NCI-H526 treated with DMSO at 0.1 percent for 48 hours (cell line): Measurements from ENCODE around the gene FBLN2.

ENCODE experiments used
- DNase-seq: peaks from one replicate; lab custom pipeline; 2025; lab: John Stamatoyannopoulos, UW

Gene FBLN2

DNA sequence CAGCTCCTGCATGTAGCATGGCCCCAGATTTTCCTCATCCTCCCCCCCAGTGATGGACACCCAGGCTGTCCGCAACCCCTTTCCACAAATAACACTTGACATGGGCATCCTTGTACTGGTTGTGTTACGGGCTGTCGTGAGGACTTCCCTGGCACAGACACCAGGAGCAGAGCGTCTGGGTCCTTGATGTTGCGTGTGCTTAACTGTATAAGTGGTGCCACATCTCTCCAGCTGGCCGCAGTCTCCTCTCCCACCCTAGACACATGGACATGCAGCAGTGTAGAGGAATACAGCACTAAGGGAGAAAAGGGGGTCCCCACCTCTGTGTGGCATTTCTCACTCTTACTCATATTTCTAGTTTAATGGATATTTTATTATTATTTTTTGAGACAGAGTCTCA is 56.6 kb downstream of the FBLN2 start:
- no peak for DNase-seq

DNA sequence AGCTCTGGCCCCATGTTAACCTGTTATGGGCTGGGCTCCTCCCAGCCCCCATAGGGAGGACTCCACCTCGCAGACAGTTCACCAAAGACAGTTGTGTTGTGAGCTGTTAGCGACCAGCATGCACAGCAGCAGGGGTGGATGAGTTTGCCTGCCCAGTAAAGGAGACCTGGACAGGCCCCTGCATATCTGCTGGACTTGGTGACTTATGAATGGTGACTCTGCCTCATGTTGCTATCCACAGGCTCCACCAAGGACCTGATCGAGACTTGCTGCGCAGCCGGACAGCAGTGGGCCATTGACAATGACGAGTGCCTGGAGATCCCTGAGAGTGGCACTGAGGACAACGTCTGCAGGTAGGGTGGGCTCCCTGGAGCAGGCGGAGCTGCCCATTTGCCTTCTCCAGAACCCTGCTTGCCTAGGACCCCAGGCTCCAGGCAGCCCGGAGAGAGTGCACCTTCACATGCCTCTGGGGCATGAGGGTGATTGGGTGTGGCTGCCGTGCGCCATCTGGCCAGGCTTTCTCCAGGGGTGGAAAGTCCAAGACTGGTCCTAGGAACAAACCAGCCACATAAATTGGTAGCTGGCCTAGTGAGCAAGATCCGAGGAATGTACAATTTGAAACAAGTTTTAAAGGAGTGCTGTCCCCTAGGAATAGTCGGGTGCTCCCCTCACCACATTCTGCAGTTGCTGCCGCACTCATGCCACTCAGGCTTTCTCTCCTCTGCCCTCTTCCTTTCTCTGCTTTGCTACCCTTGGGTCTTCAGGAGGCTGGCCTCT is 59.1 kb downstream of the FBLN2 start:
- no peak for DNase-seq

DNA sequence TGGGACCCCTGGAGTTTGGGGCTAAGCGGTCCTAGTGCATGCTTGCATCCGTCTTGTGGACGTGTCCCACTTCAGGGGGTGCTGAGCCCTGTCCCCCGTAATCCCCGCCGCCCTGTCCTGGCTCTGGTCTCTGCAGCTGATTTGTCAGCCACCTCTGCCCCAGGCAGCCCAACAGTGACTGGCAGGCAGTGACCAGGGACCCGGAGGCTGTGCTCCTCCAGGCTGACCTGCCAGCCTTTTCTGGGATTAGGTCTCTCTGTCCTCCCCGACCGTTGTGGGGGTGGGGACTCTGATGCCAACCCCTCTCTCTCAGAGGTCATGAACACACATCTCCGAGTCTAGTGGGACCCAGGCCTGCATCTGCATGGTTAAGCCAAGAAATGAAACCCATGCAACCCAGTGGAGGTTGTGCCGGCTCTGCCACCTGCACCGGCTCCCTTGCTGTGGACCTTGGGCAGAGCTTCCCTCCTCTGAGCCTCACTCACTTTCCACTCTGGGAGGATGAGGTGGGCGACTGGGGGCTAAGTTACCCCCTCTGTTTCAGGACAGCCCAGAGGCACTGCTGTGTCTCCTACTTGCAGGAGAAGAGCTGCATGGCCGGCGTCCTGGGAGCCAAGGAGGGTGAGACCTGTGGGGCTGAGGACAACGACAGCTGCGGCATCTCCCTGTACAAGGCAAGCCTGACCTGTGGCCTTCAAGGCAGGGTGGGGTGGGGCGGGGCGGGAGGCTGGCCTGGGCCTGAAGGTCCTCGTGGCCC is 60.2 kb downstream of the FBLN2 start:
- no peak for DNase-seq

DNA sequence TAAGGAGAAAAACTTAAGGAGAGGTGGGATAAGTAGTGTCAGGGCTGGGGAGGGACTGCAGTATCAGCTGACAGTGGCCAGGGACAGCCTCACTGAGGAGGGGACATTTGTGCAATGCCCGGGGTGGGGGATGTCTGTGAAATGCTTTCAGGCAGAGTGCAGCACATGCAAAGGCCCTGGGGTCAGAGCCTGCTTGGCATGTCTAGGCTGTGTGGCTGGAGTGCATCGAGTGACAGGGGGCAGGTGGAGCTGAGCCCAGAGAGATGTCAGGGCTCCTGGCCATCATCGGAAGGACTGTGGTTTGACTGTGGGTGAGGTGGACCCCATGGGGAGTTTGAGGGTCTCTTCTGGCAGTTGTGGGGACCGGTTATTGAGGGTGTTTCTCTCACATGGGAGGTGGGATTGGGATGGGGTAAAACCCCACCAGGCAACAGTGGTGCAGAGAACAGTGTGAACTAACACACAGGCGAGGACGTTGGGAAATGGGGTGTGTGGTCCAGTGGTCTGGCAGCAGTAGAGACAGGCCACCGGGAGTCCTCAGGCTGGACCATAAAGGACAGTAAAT is 61.2 kb downstream of the FBLN2 start:
- DNase-seq: no peak

DNA sequence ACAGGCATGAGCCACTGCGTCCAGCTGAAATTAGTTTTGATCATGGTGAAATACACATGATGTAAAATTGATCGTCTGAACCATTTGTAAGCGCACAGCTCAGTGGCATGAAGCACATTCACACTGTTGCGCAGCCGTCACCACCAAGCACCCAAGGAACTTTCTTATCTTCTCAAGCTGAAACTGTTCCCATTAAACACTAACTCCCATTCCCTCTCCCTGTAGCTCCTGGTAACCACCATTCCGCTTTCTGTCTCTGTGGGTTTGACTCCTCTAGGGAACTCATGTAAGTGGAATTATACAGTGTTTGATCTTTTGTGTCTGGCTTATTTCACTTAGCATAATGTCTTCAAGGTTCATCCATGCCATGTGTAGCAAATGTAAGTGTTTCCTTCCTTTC is 62.3 kb downstream of the FBLN2 start:
- no peak for DNase-seq

DNA sequence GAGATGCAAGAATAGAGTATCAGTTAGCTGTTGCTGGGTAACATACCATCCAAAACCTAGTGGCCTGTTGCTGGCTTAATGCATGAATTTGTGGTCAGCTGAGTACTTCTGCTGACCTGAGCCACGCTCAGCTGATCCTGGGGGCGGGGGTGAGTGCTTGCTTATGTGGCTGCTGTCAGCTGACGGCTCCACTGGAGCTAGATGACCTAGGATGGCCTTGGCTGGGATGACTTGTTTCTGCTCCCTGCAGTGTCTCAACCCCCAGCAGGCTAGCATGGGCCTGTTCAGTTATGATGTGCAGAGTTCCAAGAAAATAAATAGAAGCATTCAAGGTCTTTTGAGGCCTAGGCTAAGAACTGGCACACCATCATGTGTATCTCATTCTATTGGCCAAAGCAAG is 63.9 kb downstream of the FBLN2 start:
- DNase-seq: no peak

DNA sequence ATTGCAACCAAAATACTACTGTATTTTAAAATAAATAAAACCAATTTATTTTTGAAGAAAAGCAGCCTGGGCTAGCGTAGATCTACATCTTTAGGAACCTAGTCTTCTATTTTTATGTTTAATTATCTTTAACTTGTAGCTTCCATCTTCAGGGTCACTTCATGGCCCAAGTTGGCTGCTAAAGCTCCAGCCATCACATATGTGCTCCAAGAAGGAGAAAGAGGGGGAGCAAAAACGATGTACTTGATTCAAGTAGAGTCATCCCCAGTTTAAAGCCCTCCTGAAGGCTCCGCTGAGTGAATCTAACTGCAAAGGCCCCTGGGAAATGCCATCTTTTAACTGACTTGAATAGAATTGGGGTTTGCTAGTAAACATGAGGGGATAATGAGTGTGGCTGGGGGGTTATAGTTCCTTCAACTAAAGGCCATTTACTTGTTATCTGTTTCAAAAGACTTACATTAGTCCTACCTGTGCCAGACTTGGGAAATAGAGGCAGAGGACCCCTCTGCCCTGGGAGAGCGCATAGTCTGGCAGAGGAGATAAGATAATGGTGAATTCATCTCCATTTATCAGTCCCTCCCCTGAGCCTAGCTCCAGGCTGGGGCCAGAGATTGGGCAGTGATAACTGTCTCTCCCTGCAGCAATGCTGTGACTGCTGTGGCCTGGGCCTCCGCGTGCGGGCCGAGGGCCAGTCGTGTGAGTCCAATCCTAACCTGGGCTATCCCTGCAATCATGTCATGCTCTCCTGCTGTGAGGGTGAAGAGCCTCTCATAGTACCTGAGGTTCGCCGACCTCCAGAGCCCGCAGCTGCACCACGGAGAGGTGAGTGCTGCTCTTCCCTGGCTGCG is 64.6 kb downstream of the FBLN2 start:
- DNase-seq: no peak

DNA sequence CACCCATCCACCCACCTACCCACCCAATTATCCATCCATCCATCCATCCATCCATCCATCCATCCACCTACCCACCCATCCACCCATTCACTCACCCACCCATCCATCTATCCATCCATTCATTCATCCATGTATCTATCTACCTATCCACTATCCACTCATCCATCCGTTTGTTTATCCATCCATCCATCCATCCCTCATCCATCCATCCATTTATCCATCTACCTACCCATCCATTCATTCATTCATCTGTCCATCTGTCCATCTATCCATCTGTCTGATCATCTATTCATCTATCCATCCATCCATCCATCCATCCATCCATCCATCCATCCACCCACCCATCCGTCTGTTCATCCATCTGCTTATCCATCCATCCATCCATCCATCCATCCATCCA is 65.7 kb downstream of the FBLN2 start:
- DNase-seq: no peak

DNA sequence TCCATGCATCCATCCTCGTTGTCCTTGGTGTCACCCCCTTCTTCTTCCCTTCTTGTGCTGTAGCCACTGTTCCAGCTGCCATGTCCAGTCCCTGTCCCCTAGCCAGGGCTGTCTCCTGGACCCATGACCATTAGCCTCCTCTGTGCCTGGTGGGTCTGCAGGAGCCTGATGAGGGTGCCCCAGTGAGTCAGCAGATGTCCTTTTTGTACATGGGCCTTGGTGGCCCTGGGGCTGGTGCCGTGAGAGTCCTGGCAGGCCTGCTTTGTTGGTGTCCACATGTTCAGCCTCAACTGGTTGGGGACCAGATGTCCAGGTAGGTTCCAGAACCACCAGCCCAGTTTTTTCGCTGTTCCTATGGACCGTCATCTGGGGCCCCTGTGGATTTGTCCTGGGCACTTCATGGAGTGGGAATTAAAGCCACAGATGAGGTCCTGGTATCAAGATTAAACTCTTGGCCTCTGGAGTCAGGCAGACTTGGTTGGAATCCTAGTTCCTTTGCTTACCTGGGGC is 66.1 kb downstream of the FBLN2 start:
- no peak for DNase-seq

DNA sequence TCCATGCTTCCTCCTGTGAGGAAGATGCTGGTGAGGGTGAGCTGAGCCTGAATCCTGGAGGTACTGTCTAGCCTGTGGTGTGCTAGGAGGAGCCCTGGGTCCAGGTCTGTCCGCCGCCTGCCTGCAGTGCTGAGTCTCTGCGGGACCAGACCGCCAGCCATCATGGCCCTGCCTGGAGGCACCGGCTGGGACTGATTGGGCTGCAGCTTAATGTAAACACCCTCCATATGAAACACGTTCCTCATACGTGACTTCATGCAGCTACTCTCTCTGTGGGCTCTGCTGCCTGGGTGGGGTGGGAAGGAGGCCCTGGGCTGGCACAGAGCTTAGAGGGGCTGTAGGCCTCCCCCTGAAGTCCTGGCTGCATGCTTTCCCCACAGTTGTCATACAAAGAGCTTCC is 67.4 kb downstream of the FBLN2 start:
- no peak for DNase-seq

DNA sequence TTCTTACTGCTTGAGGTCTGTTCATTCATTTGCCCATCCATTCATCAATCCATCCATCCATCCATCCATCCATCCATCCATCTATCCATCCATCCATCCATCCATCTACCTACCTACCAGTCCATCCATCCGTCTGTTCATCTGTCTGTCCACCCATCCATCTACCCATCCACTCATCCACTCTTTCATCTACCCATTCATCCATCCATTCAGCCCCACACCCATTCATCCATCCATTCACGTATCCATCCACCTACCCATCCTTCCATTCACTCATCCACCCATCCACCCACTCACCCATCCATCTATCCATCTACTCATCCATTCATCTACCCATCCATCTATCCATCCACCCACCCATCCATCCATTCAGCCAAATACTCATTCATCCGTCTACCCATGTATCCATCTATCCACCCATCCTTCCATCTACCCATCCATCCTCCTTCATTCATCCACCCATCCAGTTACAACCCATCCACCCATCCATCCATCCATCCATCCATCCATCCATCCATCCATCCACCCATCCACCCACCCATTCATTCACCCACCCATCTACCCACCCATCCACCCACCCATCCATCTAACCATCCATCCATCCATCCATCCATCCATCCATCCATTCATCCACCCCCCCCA is 68.3 kb downstream of the FBLN2 start:
- no peak for DNase-seq

DNA sequence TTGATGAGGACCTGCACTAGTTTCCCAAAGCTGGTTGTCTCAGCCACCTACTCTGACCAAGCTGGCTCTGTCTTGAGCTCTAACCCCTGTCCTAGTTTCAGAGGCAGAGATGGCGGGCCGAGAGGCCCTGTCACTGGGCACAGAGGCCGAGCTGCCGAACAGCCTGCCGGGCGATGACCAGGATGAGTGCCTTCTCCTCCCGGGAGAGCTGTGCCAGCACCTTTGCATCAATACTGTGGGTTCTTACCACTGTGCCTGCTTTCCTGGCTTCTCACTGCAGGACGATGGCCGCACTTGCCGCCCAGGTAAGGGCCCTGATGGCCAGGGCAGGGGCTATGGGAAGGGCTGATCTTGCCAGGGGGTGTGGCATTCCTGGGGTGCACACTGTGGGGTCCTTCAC is 69.1 kb downstream of the FBLN2 start:
- DNase-seq: no peak

DNA sequence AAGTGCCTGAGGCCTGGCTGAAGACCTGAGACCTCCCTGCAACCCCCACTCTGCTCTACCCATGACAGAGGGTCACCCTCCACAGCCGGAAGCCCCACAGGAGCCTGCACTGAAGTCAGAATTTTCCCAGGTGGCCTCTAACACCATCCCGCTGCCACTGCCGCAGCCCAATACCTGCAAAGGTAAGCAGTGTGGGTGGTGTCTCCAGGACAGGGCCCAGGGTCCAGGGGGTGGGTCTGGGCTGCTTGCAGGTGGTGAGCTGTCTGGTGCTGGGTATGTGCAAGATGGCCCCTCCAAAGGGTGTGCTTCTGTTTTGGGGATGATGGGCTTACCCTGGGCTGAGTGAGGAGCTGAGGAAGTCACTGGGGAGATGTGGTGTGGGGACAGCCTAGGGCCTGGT is 69.9 kb downstream of the FBLN2 start:
- no peak for DNase-seq

DNA sequence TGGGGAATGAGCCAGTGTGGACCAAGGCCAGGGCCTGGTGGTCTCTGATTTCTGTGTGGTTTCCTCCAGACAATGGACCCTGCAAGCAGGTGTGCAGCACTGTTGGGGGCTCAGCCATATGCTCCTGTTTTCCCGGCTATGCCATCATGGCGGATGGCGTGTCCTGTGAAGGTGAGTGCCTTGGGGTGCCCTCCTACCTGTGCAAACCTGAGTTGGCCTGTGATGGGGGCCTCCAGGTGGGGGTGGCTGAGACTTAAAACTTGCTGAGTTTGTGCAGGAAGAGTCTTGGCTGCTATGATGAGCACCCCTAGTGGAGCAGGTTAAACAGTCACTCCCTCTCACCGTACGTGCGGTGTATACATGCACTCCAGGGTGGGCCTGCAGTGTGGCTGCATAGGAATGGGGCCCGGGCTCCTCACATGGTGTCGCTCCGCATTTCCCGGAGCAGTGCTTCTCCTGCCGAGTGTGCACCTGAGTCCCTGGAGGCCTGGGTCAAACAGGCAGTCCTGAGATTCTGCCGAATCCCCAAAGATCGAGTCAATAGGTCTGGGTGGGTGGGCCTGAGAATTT is 70.8 kb downstream of the FBLN2 start:
- no peak for DNase-seq

DNA sequence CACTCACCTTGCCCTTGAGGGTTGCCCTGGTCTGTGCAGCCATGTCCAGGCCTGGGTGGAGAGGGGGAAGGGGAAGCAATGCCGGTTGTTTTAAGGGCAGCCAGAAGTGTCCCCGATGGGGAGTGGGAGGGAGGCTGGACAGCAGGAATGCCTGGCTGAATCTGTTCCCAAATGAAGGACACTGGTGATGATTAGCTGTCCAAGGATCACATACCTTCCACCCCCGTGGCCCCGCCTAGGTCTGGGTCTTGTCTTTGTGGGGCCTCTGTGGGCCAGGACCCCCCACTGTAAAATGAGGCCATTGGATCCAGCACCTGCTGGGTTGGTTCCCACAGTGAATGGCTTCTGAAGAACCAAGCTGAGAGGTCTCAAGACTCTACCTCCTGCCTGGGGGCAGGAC is 71.4 kb downstream of the FBLN2 start:
- DNase-seq: no peak

DNA sequence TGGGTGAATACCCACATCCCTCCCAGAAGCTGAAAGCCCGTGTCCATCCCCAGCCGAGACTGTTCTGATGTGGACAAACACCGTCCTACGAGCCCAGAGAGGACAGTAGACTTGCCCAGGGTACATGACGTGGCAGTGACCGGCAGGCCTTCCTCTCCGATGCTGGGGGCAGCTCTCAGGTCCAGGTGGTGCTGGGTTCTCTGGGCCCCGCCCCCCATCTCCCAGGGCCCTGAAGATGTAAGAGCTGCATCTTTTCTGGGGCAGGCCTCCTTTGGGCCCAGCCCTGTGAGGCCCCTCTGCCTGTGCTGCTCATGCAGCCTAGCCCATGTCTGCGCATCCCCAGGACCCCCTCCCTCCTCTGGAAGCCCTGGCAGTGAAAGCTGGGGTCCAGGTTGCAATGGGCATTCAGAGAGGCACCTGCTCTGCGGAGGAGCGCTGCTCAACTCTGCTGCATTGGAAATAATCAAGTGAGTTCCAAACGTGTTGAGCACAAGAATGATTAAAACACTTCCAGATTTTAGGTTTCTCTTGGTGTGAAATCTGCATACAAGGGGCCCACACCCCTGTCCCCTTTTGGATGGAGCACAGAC is 71.9 kb downstream of the FBLN2 start:
- no peak for DNase-seq

DNA sequence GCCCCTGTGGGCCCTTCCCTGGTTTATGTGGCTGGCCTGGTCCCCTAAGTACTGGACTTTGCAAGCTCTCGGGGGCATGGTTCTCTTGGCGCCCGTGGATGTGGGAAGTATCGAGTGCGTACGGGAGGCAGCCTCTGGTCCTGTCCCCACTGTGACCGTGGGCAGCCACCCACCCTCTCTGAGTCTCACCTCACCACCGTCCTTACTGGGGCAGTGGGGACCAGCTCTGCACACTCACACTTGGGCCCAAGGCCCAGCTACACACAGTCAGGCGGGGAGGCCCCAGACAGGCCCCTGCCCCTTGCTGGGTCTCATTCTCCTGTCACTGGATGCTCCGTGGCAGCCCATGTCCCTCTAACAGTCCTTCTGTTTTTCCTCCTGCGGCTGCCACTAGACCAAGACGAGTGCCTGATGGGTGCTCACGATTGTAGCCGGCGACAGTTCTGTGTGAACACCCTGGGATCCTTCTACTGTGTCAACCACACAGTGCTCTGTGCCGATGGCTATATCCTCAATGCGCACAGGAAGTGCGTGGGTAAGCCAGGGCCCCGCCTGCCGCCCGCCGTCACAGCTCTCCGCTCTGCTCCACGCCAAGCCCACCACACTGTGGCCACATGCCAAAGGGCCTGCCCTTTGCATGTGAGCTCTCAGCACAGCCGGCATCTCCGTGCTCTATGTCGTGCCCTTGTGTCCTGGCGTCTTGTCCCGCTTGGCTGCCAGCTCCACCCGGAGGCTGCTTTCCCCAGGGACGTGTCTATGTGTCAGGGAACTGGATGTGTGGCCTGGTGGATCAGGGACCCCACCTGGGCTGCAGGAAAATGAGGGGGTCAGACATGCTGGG is 72.7 kb downstream of the FBLN2 start:
- no peak for DNase-seq

DNA sequence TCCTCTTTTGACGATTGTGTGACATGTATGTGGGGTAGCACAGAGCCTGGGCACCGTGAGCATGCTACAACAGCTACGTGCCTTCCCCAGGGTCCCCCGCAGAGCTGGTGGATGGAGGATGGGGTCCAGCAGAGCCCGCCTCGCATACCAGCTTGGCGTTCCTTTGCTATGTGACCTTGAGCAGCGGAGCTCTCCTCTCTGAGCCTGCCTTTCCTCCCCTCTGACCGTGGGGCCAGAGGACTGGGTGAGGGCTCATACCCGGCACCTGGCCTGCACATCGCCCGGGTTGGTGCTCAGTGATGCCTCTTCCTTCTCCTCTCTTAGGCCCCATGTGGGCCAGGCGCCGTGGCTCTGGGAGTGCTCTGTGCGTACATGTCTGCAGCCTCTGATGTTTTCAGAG is 73.4 kb downstream of the FBLN2 start:
- DNase-seq: no peak

DNA sequence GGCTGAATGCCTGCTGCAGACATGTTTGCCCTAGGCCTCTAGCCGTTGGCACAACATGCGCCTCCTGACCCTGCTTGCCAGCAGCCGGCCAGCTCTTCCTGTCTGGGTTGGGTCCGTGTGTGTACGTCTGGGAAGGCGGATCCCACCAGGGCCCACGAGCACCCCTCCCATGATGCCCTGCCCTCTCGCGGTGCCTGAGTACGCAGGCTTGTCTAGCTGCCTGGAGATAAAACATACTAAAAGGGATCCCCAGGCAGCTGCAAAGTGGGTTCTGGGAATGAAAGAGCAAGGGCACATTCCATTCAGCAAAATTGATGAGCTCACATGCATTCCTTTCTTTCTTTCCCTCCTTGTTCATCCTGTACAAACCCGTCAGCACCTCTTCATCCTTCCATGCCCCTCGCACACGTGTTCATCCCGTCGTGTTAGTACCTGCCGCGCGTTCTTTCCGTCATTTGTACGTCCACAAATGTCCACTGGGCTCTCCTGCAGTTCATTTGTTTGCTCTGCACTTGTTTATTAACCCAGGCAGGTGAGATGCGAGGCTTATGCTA is 74.3 kb downstream of the FBLN2 start:
- DNase-seq: no peak

DNA sequence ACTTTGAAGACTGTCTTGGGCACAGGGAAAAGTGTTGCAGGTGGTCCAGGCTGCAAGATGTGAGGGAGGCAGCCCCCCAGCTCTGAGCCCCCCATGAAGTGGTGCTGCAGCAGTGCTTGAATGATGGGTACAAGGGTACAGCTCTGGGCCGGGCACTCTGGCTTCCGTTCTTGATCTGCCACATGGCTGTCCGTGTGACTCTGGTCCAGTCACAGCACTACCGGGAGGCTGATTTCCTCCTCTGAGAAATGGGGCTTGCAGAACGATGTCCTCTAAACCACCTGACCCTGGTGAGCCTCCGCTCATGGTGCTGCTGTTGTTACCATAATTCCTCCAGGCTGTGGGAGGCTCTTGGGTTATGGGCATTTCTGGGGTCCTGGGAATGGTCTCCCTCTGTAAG is 75.1 kb downstream of the FBLN2 start:
- no peak for DNase-seq
